ENCODE measurements around the gene DNAJC3. TPM values are rescaled to one million over a fixed set of nuclear protein-coding genes. Genes with fewer than 3 reads are reported as not detected.

Gene DNAJC3
- total RNA-seq, 1 donor from 2014 or later, result 51.7 TPM

- TF ChIP-seq, protein P1, sequence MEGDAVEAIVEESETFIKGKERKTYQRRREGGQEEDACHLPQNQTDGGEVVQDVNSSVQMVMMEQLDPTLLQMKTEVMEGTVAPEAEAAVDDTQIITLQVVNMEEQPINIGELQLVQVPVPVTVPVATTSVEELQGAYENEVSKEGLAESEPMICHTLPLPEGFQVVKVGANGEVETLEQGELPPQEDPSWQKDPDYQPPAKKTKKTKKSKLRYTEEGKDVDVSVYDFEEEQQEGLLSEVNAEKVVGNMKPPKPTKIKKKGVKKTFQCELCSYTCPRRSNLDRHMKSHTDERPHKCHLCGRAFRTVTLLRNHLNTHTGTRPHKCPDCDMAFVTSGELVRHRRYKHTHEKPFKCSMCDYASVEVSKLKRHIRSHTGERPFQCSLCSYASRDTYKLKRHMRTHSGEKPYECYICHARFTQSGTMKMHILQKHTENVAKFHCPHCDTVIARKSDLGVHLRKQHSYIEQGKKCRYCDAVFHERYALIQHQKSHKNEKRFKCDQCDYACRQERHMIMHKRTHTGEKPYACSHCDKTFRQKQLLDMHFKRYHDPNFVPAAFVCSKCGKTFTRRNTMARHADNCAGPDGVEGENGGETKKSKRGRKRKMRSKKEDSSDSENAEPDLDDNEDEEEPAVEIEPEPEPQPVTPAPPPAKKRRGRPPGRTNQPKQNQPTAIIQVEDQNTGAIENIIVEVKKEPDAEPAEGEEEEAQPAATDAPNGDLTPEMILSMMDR (IDR thresholded peaks at IDR 0.05; ENCODE audit: insufficient read depth, low read depth, low read length), result no peak
- no peak for TF ChIP-seq EZH2 (IDR thresholded peaks at IDR 0.05; ENCODE audit: insufficient read depth, low read length)
Measured at GRCh38 chr13:95642999-95643398, 33.9 kb upstream of the DNAJC3 start.

GRCh38 chr13:95643571-95643935 lies 33.4 kb upstream of the DNAJC3 start:
- H4K20me1 ChIP-seq (ENCODE audit: insufficient read depth, low read length), result peaks cover 14% of the 10 kb centered on the region
- H3K4me1 ChIP-seq (ENCODE audit: insufficient read depth, low read length), result peaks cover 4% of the 10 kb centered on the region
- no peaks in the 10 kb centered on the region for H3K9me3 ChIP-seq (ENCODE audit: insufficient read depth, low read depth, low read length)
- H3K4me1 Mint-ChIP-seq (ENCODE audit: low read depth, unreplicated experiment), result peaks cover 4% of the 10 kb centered on the region
- peak overlapping the region; percentile 93 for H3K4me3 Mint-ChIP-seq (ENCODE audit: unreplicated experiment)
- H3K27ac Mint-ChIP-seq (ENCODE audit: unreplicated experiment), result peak overlapping the region; percentile 59
- TF ChIP-seq EZH2 (IDR thresholded peaks at IDR 0.05; ENCODE audit: insufficient read depth, low read length), result no peak
- TF ChIP-seq, protein P1 (IDR thresholded peaks at IDR 0.05; ENCODE audit: insufficient read depth, low read depth, low read length), result no peak
- H2AFZ ChIP-seq (ENCODE audit: low read depth, low read length), result peak overlapping the region; percentile 51
- H3K27me3 Mint-ChIP-seq (ENCODE audit: low read depth, unreplicated experiment), result no peaks in the 10 kb centered on the region
- FAIRE-seq (no peak), DNase-seq (ENCODE audit: low read depth) (peak; percentile 46)
- peak overlapping the region; percentile 64 for H3K4me3 ChIP-seq (ENCODE audit: insufficient read depth, low read depth, low read length)
- peak overlapping the region; percentile 69 for H3K27ac ChIP-seq (ENCODE audit: low read depth, low read length)
- peaks cover 6% of the 10 kb centered on the region for H3K36me3 Mint-ChIP-seq (ENCODE audit: low read depth, unreplicated experiment)
- peak overlapping the region; percentile 92 for H3K4me2 ChIP-seq (ENCODE audit: low read length)
- H3K9me3 Mint-ChIP-seq (ENCODE audit: unreplicated experiment), result peaks cover 2% of the 10 kb centered on the region
- peaks cover 40% of the 10 kb centered on the region for H3K79me2 ChIP-seq (ENCODE audit: insufficient read depth, low read length)
- H3K36me3 ChIP-seq (ENCODE audit: insufficient read depth, low read length), result peaks cover 11% of the 10 kb centered on the region
- peak overlapping the region; percentile 73 for H3K9ac ChIP-seq (ENCODE audit: low read length)
- no peaks in the 10 kb centered on the region for H3K27me3 ChIP-seq (ENCODE audit: insufficient read depth, low read length)

More at GRCh38 chr13:95642999-95643398, 33.9 kb upstream of the DNAJC3 start:
- H3K36me3 ChIP-seq (ENCODE audit: insufficient read depth, low read length), result peaks cover 13% of the 10 kb centered on the region
- H3K9ac ChIP-seq (ENCODE audit: low read length), result peak overlapping the region; percentile 73
- peaks cover 40% of the 10 kb centered on the region for H3K79me2 ChIP-seq (ENCODE audit: insufficient read depth, low read length)
- H3K27ac ChIP-seq (ENCODE audit: low read depth, low read length), result no peak overlapping the region
- H3K36me3 Mint-ChIP-seq (ENCODE audit: low read depth, unreplicated experiment), result peaks cover 7% of the 10 kb centered on the region
- H3K4me2 ChIP-seq (ENCODE audit: low read length), result peak overlapping the region; percentile 92
- H3K4me3 ChIP-seq (ENCODE audit: insufficient read depth, low read depth, low read length), result peak overlapping the region; percentile 64
- peaks cover 14% of the 10 kb centered on the region for H4K20me1 ChIP-seq (ENCODE audit: insufficient read depth, low read length)
- peak overlapping the region; percentile 47 for H3K27ac Mint-ChIP-seq (ENCODE audit: unreplicated experiment)
- DNase-seq (ENCODE audit: low read depth) (no peak), FAIRE-seq (no peak)
- no peaks in the 10 kb centered on the region for H3K9me3 ChIP-seq (ENCODE audit: insufficient read depth, low read depth, low read length)
- no peaks in the 10 kb centered on the region for H3K27me3 ChIP-seq (ENCODE audit: insufficient read depth, low read length)
- no peaks in the 10 kb centered on the region for H3K27me3 Mint-ChIP-seq (ENCODE audit: low read depth, unreplicated experiment)
- peaks cover 4% of the 10 kb centered on the region for H3K4me1 Mint-ChIP-seq (ENCODE audit: low read depth, unreplicated experiment)
- H3K4me3 Mint-ChIP-seq (ENCODE audit: unreplicated experiment), result peak overlapping the region; percentile 93
- peaks cover 2% of the 10 kb centered on the region for H3K9me3 Mint-ChIP-seq (ENCODE audit: unreplicated experiment)
- no peak overlapping the region for H2AFZ ChIP-seq (ENCODE audit: low read depth, low read length)
- peaks cover 4% of the 10 kb centered on the region for H3K4me1 ChIP-seq (ENCODE audit: insufficient read depth, low read length)

- Histone ChIP-seq H3K4me1 (ENCODE audit: insufficient read depth, low read length) (peaks cover 4% of the 10 kb centered on the region), H3K36me3 (ENCODE audit: insufficient read depth, low read length) (peaks cover 7% of the 10 kb centered on the region), H4K20me1 (ENCODE audit: insufficient read depth, low read length) (peaks cover 14% of the 10 kb centered on the region), H3K27me3 (ENCODE audit: insufficient read depth, low read length) (no peaks in the 10 kb centered on the region), H3K4me2 (ENCODE audit: low read length) (peak overlapping the region; percentile 92), H3K4me3 (ENCODE audit: insufficient read depth, low read depth, low read length) (peak overlapping the region; percentile 64), H3K9me3 (ENCODE audit: insufficient read depth, low read depth, low read length) (no peaks in the 10 kb centered on the region), H2AFZ (ENCODE audit: low read depth, low read length) (peak overlapping the region; percentile 51), H3K9ac (ENCODE audit: low read length) (peak overlapping the region; percentile 73), H3K79me2 (ENCODE audit: insufficient read depth, low read length) (peaks cover 40% of the 10 kb centered on the region), H3K27ac (ENCODE audit: low read depth, low read length) (peak overlapping the region; percentile 69)
- Mint-ChIP-seq H3K27ac (ENCODE audit: unreplicated experiment) (peak overlapping the region; percentile 59), H3K4me1 (ENCODE audit: low read depth, unreplicated experiment) (peaks cover 3% of the 10 kb centered on the region), H3K9me3 (ENCODE audit: unreplicated experiment) (peaks cover 2% of the 10 kb centered on the region), H3K36me3 (ENCODE audit: low read depth, unreplicated experiment) (peaks cover 6% of the 10 kb centered on the region), H3K4me3 (ENCODE audit: unreplicated experiment) (peak overlapping the region; percentile 93), H3K27me3 (ENCODE audit: low read depth, unreplicated experiment) (no peaks in the 10 kb centered on the region)
- DNase-seq (ENCODE audit: low read depth) (peak; percentile 37), FAIRE-seq (no peak)
- TF ChIP-seq EZH2 (IDR thresholded peaks at IDR 0.05; ENCODE audit: insufficient read depth, low read length), result no peak
- TF ChIP-seq, protein P1 (IDR thresholded peaks at IDR 0.05; ENCODE audit: insufficient read depth, low read depth, low read length), result no peak
Measured at GRCh38 chr13:95643936-95644598, 32.9 kb upstream of the DNAJC3 start.
